NCI-H526 (cell line): ENCODE measurements around the gene ELK3.
A peak's percentile ranks its signal among the peaks of the same experiment; 100 is the strongest.

Experiments used
- DNase-seq, 2 experiments: peaks; one replicate each; lab custom pipeline; 2025; lab: John Stamatoyannopoulos, UW

The ELK3 gene

DNA sequence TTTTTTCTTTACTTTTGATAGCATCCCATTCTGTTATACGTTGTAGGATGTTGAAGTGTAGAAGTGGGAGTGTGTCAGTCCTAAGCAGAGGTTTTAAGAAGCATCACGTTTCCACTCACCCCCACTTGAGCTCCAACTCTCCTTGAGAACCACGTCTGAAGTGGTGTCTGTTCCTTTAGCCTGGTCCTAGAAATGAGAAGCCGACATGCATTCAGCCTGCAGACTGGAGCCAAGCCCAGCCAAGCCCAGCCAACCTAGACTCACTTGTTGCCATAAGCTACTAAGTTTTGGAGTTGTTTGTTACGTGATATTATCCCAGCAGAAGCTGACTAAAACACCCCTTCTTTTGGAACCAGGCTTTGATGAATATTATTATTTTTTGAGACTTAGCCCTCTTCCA is 4.4 kb upstream of the ELK3 start:
- no peak for DNase-seq

DNA sequence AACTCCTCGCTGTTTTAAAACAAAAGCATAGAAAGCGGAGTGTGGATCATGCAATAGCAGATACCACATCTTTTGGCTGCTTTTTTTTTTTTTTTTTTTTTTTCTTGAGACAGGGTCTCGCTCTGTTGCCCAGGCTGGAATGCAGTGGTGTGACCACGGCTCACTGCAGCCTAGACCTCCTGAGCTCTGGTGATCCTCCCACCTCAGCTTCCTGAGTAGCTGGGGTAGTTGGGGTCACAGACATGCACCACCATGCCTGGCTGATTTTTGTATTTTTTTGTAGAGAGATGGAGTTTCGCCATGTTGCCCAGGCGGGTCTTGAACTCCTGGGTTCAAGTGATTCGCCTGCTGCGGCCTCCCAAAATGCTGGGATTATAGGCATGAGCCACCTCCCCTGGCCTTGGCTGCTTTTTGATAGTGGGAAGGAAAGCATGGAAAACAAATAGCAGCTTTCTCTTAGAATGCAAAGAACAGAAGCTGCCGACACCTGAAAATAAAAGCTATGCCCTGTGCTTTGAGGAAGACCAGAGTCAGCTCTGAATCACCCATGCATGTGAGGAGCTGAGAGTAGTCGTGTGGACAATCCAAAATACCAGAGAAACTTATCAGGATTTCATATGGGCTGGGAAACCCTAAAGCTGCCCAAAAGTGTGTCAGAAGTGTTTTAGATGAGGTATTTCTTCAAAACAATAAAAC is 3.6 kb upstream of the ELK3 start:
- DNase-seq, result no peak

GRCh38 chr12:96192926-96193573 is 1.1 kb upstream of the ELK3 start:
- DNase-seq, result no peak

DNA sequence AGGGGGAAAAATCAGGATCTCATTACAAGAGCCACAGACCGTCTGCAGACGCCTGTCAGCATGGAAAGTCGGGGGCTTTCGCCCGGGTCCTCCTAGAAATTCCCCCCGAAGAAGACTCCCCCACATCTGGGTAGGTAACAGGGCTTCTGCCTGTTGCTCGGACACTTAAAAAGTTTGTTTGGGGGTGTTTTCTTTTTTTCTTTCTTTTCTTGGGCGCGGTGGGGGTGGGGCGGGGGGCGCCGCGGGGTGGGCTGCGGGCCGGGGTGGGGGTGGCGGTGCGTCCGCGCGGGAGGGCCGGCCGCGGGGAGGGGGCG is 358 bp downstream of the ELK3 start:
- DNase-seq, result no peak

DNA sequence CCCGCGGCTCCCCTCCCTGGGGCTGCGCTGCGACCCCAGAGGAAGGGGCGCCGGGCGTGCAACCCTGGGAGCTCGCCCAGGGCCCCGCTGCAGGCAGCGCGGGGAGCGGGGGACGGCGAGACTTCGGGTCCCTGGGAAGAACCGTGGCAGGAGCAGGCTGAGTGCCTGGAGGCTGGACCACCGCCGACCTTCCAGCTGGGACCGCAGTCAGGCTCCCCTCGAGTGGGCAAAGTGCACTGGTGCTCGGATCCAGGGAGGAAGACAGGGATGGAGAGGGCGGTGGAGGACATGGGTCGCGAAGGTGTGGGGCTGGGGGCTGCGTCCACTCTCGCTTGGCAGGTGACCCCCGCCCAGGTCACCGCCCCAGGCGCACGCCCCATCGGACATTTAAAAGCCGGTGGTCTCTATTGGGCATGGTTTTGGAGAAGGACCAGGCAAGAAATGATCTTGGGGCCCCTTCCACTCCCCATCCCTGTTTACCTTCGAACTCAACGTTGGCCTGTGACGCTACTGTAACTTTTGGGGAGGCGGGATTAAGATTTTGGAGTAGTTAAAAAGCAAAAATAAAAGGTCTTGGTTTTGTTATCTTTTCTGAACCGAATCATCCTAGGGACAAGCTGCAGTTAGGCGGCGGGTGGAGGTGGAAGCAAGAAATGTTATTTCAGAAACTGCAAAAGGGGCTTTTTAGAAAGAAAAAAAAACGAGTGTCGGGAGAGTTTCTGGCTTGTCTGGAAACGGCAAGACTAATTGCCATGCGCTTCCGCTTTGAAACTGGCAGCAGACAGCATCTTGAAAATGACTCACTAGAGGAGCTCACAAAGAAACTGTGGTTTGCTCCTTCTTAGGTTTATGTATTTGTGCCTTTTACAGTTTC is 1.0 kb downstream of the ELK3 start:
- DNase-seq, result peak in 1 of 2 experiments; percentile 35

DNA sequence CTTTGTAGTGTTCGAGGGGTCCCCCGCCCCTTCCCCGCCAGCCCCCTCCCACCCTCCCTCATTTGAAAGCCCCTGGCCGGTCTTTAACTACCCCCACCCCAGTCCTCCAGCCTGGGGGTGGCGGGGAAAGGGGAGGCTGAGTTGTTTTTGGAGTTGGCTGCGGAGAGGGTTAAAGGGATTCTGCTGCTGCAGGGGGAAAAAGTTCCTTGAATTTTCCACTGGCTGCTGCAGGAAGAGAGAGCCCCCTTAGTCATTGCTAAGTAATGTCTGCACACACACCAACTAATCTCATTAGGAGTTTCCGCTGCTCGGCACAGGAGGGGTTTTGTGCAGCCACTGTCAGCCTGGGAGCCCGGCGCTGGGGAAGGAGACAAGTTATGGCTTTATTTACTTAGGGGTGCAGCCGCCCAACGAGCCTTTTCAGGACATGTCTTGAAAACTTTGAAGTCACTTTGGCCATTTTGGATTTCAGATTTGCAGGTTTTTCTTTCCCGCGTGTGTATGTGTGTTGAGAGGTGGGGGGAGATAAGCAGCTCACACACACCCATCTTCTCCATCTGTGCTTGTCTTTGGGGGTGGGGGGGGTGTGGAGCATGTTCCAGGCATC is 1.8 kb downstream of the ELK3 start:
- DNase-seq, result no peak

- DNase-seq, result no peak
These were observed 2.6 kb downstream of the ELK3 start for GRCh38 chr12:96196781-96197180.

- DNase-seq, result no peak
These were observed 3.5 kb downstream of the ELK3 start for GRCh38 chr12:96197503-96198272.

- no peak for DNase-seq
These were observed 4.8 kb downstream of the ELK3 start for GRCh38 chr12:96198965-96199364.

DNA sequence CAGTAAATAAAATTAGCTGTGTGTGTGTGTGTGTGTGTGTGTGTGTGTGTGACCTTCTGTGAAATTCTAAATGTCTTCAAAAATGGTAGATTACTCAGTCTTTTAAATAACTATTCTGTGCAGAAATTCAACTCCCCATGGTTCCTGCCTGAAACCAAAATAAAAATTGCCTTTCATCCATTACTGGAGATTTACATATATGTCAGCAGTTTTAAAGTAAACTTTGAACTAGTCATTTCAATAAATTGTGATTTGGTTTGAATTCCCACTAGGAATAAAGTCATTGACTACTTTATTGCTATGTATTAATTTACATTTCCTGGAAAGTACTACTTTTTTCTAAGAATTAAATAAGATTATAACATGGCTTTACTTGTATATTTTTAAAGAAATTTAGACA is 5.3 kb downstream of the ELK3 start:
- DNase-seq, result no peak

GRCh38 chr12:96201272-96202227 is 7.4 kb downstream of the ELK3 start:
- no peak for DNase-seq

DNA sequence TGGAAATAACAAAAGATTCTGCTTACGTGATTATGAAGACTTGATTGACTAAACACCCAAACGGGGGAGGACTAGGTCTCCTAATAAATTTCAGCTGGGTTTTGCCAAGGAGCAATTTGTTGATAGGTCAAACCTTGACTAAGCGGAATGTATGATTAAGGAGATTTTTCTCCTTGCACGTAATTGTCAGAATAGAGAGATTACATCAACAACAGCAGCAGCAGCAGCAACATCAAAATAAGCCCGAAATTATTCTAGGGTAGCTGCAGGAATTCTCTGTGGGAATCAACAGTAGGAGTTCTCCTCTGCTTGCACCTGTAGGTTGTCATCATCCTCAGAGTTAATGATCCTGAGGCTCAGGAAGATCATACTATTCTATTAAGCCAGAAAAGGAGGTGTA is 10.2 kb downstream of the ELK3 start:
- no peak for DNase-seq

DNA sequence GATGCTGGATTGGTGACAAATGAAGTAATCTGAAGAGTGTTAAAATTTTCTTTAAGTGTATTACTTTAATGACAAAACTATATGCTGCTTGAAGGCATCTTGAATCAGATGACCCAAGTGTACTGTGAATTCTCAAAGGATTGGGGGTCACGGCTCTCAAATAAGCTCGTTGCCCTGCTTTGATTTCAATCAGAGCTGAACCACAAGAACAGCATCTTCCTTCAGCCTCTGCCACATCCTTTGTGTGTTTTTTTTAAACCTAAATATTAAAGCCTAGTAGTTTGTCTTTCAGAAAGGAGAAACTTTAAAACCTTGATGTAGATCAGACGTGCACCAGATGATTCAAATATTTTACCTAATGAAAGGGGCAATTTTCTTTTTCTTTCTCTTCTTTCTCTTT is 11.7 kb downstream of the ELK3 start:
- no peak for DNase-seq

GRCh38 chr12:96206936-96207662 is 12.9 kb downstream of the ELK3 start:
- DNase-seq, result no peak

GRCh38 chr12:96208346-96208745 is 14.2 kb downstream of the ELK3 start:
- no peak for DNase-seq

- DNase-seq, result peak in 1 of 2 experiments; percentile 20
These were observed 14.8 kb downstream of the ELK3 start for GRCh38 chr12:96208801-96209549.

GRCh38 chr12:96210376-96211055 is 16.3 kb downstream of the ELK3 start:
- DNase-seq, result no peak

- DNase-seq, result no peak
These were observed 17.8 kb downstream of the ELK3 start for GRCh38 chr12:96211988-96212387.
